Keratinocyte (primary cell): ENCODE results near the gene ATP11A.

Source experiments
- CTCF ChIP-seq, 3 experiments: IDR thresholded peaks in 1 of 3; conservative IDR thresholded peaks in 1 of 3; optimal IDR thresholded peaks in 1 of 3; 2 replicates in 2 of 3; 3 replicates in 1 of 3; pipeline versions ENCODE3 to v1.5.1; 2011; ENCODE audit warnings: low read length in 3 of 3, mild to moderate bottlenecking in 3 of 3, moderate library complexity in 2 of 3, control low read depth in 1 of 3, inconsistent platforms in 1 of 3; ENCODE audit not compliant: insufficient read depth in 2 of 3; ENCODE audit errors: extremely low read depth in 1 of 3
- EZH2 ChIP-seq: IDR thresholded peaks from one replicate; pipeline ENCODE4 v1.6.1; 2012; ENCODE audit warnings: inconsistent platforms, mild to moderate bottlenecking, low read length, moderate library complexity

DNA sequence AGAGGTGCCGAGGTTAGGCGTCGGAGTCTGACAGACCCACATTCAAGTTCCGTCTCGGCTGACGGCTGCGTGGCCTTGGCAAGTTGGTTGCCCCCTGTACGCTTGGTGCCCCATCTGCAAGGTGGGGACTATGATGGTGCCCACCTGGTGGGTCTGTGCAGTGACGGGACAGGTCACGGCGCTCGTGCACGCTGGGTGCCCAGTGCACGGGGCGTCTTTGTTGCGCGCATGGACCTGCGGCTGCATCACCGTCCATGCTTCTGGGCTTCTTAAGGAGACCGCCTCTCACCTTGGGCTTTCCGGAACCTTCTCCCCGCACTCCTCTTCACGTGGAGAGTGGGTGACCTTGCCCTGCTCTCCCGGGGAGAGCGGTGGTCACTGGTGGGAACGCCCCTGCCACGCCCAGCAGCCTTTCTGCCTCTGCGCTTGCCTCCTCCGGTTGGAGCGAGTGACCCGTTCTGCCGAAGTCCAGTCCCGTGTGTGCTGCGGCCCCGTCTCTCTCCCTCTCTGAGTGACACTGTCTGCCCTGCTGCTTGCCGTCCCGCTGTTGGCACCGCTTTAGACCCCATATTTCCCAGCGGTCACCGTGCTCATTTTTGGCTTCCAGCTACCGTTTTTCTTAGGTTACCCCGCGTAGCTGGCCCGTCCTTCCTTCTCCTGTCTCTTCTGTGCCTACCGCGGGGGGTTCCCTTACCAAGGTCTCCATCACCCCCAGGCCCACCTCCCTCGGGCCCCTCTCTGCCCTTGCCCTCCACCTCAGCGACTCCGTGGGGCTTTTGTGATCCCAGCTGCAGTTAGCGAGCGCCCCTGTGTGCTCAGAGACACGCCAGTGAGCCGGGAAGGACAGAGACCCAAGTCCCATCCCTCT lies 6.4 kb downstream of the ATP11A start:
- TF ChIP-seq EZH2 (no peak), CTCF (optimal IDR thresholded peaks at IDR 0.05 in 1 of 3, IDR thresholded peaks at IDR 0.05 in 1 of 3, conservative IDR thresholded peaks at IDR 0.05 in 1 of 3; ENCODE audit: extremely low read depth in 1 of 3, insufficient read depth in 2 of 3, low read length in 3 of 3) (no peak)
